ENCODE measurements around the gene MRPL14.

The MRPL14 gene

DNA sequence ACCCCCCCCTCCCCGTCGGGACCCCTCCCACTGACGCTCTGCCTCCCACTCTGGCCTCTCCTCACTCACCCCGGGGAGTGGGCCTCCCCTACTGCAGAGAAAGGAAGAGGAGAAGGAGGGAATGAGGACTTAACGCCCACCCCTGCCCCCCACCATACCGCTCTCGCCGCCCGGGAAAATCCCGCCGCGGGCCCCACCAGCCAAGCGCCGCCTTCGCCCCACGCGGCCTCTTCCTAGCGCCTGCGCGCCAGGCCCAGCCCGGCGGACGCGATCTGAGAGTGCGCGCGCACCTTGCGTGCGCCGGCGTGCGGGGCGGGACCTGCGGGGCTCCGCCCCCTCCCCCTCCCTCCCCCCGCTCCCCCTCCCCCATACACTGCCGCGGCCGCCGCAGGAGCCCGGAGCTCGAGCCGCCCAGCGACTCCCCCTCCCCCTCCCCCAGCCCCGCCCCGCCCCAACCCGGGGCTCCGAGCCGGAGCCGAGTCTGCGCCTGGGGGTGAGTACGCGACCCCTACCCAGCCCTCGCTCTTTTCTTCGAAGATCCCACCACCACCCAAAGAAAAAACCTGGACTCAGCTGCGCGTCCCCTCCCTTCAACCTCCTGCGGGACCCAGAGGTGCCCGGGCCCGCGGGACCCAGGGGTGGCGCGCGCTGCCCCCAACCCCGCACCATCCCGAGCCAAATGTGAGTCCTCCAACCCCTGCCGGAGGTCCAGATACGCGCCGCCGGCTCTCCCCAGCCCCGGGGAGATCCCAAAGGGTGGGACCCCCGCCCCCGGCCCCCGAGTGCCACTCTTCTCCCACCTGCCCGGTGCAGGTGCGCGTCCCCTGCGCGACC lies at the start of gene MRPL14, which contains the start of gene TMEM63B:
TSS of gene MRPL14 (minus strand) at position 267 of the 834 bp plus-strand sequence. CDS start 10,841 bp downstream, outside the sequence.
TSS of gene TMEM63B (plus strand) at position 369 of the 834 bp plus-strand sequence. CDS start 7,031 bp downstream, outside the sequence.
- peak; percentile 88 for DNase-seq

GRCh38 chr6:44176130-44176761 lies 49.0 kb upstream of the MRPL14 start:
- no peak for DNase-seq

DNA sequence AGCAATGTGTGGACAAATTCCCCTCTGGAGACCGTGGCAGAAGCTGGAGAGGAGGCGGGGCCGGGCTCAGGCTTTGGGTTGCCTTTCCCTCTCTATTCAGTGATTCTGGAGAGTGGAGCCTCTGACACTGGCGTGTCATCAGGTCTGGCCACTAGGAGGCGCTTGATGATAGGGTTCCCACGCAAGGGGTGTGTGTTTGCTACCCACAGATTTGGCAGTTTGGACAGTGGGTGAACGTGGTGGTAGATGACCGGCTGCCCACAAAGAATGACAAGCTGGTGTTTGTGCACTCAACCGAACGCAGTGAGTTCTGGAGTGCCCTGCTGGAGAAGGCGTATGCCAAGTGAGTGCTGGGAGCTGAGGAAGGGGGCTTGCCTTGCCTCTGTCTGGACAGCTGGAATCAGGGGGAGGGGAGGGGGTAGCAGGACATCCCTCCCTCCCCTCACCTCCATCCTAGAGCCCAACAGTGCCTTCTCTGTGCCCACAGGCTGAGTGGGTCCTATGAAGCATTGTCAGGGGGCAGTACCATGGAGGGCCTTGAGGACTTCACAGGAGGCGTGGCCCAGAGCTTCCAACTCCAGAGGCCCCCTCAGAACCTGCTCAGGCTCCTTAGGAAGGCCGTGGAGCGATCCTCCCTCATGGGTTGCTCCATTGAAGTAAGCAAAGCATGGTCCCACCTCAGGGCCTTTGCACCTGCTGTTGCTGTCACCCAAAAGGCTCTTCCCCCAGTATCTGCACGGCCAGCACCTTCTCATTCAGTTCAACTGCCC lies 45.7 kb upstream of the MRPL14 start:
- DNase-seq = peak; percentile 77

DNA sequence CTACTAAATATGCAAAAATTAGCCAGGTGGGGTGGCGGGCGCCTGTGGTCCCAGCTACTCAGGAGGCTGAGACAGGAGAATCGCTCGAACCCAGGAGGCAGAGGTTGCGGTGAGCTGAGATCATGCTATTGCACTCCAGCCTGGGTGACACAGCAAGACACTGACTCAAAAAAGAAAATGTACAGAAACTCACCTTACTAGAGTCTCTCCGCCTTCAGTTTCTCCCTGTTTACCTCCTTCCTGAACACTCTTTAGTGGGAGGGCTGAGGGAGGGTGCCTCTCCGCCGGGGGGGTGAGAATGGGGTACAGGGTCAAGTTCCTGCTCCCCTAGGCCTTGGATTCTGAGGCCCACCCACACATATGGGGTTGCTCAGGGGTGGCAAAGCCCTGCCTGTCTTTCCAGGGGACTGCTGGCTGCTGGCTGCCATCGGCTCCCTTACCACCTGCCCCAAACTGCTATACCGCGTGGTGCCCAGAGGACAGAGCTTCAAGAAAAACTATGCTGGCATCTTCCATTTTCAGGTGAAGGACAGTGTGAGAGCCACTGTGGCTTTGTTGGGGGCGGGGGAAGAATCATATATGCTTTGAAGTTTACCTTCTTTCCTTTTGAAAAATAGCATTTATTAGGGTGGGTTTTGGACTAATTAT lies 44.8 kb upstream of the MRPL14 start:
- no peak for DNase-seq

DNA sequence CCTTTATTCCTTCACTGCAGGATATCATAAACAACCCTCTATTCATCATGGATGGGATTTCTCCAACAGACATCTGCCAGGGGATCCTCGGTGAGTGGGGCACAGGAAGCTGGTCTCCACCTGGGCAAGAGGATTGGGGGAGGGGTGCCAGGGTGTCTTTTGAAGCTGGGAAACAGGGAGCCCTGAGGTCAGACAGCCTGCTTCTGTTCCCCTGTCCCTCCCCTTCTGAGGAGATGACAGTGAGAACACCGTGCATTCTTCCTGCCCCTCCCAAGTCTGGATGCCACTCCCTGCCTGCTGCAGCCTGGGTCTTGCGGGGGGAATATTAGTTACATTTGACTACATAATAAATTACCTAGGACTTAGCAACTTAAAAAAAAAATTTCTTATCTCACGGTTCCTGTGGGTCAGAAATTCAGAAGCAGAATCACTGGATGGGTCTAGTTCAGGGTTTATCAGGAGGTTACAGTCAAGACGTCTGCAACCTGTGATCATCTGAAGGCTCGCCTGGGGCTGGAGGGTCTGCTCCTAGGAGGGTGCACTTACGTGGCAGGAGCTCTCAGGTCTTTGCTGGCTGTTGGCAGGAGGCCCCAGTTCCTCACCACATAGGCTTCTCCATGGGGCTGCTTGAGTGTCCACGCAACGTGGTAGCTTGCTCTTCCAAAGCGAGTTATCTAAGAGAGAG lies 42.8 kb upstream of the MRPL14 start:
- DNase-seq = no peak

DNA sequence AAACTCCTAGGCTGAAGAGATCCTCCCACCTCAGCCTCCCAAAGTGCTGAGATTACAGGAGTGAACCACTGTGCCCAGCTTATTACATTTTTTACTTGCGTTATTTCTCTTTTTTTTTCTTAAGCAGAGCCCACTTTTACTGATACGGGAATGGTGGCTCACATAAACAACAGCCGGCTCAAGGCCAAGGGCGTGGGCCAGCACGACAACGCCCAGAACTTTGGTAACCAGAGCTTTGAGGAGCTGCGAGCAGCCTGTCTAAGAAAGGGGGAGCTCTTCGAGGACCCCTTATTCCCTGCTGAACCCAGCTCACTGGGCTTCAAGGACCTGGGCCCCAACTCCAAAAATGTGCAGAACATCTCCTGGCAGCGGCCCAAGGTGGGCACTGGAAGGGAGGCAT lies 41.9 kb upstream of the MRPL14 start:
- no peak for DNase-seq

GRCh38 chr6:44167567-44167966 lies 40.3 kb upstream of the MRPL14 start:
- DNase-seq = no peak

DNA sequence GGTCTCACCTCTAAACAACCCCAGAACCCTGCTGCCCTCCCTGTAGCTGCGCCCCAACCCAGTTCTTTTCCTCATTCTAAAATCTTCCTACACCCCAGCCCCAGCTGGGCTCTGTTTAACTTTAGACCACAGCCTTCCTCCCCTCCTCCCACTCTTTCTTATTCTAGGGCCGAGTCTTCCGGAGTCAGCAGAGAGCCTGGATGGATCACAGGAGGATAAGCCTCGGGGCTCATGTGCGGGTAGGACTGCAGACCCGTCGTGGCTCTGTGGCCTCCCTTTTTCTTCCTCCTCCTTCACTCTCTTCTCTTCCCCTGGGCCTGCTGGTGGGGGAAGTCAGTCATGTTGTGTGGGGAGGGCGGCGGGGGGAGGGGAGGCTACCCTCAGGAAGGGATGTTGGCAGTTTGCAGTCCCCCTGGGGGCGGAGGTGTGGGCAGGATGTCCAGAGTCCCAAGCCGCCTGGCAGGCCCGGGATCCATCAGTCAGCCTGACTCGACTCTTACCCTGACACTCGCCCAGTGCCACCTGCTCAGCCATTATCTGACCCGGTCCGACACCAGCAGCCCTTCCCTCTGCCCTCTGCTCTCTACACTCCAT lies 39.4 kb upstream of the MRPL14 start:
- no peak for DNase-seq

DNA sequence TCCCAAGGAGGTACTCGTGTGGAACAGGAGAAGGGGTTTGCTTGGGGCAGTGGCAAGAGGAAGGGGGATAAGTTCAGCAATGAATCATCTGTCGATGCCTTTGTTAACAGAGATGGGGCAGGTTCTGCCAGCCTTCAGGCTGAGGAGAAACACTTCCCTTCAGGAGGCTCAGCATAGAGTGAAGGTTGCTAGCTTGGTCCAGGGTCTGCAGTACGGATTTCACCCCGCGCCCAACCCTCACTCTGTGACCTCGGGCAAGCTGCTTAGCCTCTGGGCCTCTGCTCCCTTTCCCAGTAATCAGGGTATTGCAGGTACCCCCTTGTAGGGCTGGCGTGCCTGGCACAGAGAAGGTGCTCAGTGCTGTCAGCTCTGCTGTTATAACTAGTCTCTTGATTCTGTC lies 38.9 kb upstream of the MRPL14 start:
- DNase-seq = no peak

DNA sequence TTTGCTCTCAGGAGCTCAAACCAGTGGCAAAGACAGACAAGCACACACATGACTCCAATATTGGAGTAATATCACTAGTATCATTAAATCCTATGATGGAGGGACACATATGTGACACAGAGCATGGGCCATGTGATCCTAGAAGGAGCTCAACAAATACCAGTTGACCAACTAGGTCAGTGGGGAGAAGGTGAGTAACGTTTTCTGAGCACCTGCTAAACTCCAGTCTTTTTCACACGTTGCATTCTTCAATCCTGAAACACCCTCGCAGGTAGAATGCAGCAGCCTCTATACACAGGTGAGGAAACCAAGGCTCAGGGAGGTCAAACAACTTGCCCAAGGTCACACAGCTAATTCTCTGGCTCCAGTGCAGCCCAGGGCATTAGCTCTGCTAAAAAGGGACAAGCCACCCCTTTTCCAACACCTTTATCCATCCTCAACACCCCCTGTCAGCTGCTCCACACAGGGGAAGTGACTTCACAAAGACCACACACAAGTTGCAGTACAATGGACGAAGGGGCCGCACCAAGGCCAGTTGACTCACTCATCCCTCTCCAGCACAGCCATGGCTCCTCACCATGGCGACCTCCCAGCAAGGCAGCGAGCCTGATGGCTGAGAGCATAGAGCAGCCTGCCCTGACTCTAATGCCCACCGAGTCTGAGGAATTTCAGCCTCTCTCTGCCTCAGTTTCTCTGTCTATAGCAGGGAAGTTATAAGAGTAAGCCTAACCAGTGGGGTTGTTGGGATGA lies 35.8 kb upstream of the MRPL14 start:
- DNase-seq = no peak

GRCh38 chr6:44161997-44162338 lies 34.7 kb upstream of the MRPL14 start:
- DNase-seq = peak; percentile 28

GRCh38 chr6:44158770-44159228 lies 31.5 kb upstream of the MRPL14 start, which contains the start of gene CAPN11:
CAPN11 (plus strand) TSS chr6:44158820; CDS start chr6:44158849, 29 bp downstream.
- DNase-seq = no peak

DNA sequence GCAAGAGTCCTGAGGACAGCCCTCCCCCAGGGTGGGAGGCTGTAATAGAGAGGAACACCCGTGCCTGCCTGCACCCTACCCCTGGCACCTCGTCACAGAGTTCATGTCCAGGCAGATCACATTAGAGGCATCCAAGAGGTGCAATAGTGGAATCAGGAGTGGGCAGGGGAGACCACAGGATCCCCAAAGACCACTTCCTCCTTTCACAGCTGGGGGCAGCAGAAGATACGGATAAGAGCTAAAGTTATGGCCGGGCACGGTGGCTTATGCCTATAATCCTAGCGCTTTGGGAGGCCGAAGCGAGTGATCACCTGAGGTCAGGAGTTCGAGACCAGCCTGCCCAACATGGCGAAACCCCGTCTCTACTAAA lies 29.9 kb upstream of the MRPL14 start:
- no peak for DNase-seq

- no peak for DNase-seq
Measured at GRCh38 chr6:44156494-44157151, 29.4 kb upstream of the MRPL14 start.

- DNase-seq = no peak
Measured at GRCh38 chr6:44154067-44154466, 26.8 kb upstream of the MRPL14 start.

GRCh38 chr6:44152533-44152932 lies 25.3 kb upstream of the MRPL14 start:
- DNase-seq = no peak

- DNase-seq = no peak
Measured at GRCh38 chr6:44152109-44152461, 24.8 kb upstream of the MRPL14 start.

GRCh38 chr6:44151348-44152108 lies 24.3 kb upstream of the MRPL14 start:
- peak; percentile 80 for DNase-seq

- DNase-seq = no peak
Measured at GRCh38 chr6:44150317-44150917, 23.2 kb upstream of the MRPL14 start.
